Liver (tissue), 9 donors: ENCODE measurements around the gene PEAK1. TPM values are rescaled to one million over a fixed set of nuclear protein-coding genes. Genes with fewer than 3 reads are reported as not detected.

Experiments
- DNase-seq: peaks from one replicate; pipeline ENCODE4 v3.0.0-alpha.2; 2017; ENCODE audit warnings: low spot score
- H3K27ac ChIP-seq, 2 donors: one replicate each; pipeline ENCODE4 v1.7.0; 2013; ENCODE audit warnings: inconsistent platforms in 2 of 2, low read length in 2 of 2, control low read depth in 1 of 2, low read depth in 1 of 2, mild to moderate bottlenecking in 1 of 2
- H3K27me3 ChIP-seq, 4 donors: one replicate each; pipeline versions ENCODE4 v1.6.1 to v1.7.0; 2013; ENCODE audit warnings: low read length in 3 of 4, inconsistent platforms in 1 of 4, mild to moderate bottlenecking in 1 of 4, moderate library complexity in 1 of 4; ENCODE audit not compliant: control insufficient read depth in 4 of 4, insufficient read depth in 4 of 4
- H3K36me3 ChIP-seq, 4 donors: one replicate each; pipeline versions ENCODE4 v1.6.1 to v1.7.0; 2013; ENCODE audit warnings: low read length in 3 of 4, mild to moderate bottlenecking in 3 of 4, low read depth in 1 of 4, moderate library complexity in 1 of 4; ENCODE audit not compliant: control insufficient read depth in 4 of 4, insufficient read depth in 3 of 4
- H3K4me1 ChIP-seq, 4 donors: one replicate each; pipeline versions ENCODE4 v1.6.1 to v1.7.0; 2013; ENCODE audit warnings: low read length in 3 of 4, mild to moderate bottlenecking in 3 of 4, moderate library complexity in 1 of 4; ENCODE audit not compliant: control insufficient read depth in 4 of 4, insufficient read depth in 4 of 4
- H3K4me3 ChIP-seq, 3 donors: one replicate each; pipeline versions ENCODE4 v1.6.1 to v1.7.0; 2013; ENCODE audit warnings: low read length in 3 of 3, control low read depth in 1 of 3, low read depth in 1 of 3, mild to moderate bottlenecking in 1 of 3
- H3K9ac ChIP-seq, 2 donors: one replicate each; pipeline ENCODE4 v1.7.0; 2013; ENCODE audit warnings: low read length in 2 of 2, mild to moderate bottlenecking in 2 of 2, moderate library complexity in 2 of 2, control low read depth in 1 of 2, low read depth in 1 of 2
- H3K9me3 ChIP-seq, 4 donors: one replicate each; pipeline versions ENCODE4 v1.6.1 to v1.7.0; 2013; ENCODE audit warnings: low read length in 3 of 4; ENCODE audit not compliant: control insufficient read depth in 4 of 4
- ATF3 ChIP-seq: IDR thresholded peaks from 2 replicates; pipeline ENCODE4 v1.6.1; 2016; ENCODE audit warnings: antibody characterized with exemption
- EGR1 ChIP-seq, 2 donors: IDR thresholded peaks; 2 replicates each; pipeline ENCODE4 v1.6.1; 2016 to 2018; ENCODE audit warnings: antibody characterized with exemption in 2 of 2, low read depth in 2 of 2
- FOXA1 ChIP-seq: IDR thresholded peaks from 2 replicates; pipeline ENCODE4 v1.6.1; 2016; ENCODE audit warnings: antibody characterized with exemption
- FOXA2 ChIP-seq: IDR thresholded peaks from 2 replicates; pipeline ENCODE4 v1.6.1; 2016; ENCODE audit warnings: antibody characterized with exemption
- GABPA ChIP-seq, 2 donors: IDR thresholded peaks in 1 of 2; conservative IDR thresholded peaks in 1 of 2; 2 replicates each; pipeline ENCODE4 v1.6.1; 2016; ENCODE audit warnings: antibody characterized with exemption in 2 of 2, mild to moderate bottlenecking in 1 of 2, moderate library complexity in 1 of 2
- HNF4A ChIP-seq, 2 donors: conservative IDR thresholded peaks; 2 replicates each; pipeline ENCODE4 v1.6.1; 2016; ENCODE audit warnings: antibody characterized with exemption in 2 of 2, mild to moderate bottlenecking in 2 of 2
- HNF4G ChIP-seq: IDR thresholded peaks from 2 replicates; pipeline ENCODE4 v1.6.1; 2016; ENCODE audit warnings: antibody characterized with exemption
- MAX ChIP-seq: IDR thresholded peaks from 2 replicates; pipeline ENCODE4 v1.6.1; 2016; ENCODE audit warnings: antibody characterized with exemption
- NR2F2 ChIP-seq: IDR thresholded peaks from 2 replicates; pipeline ENCODE4 v1.6.1; 2016; ENCODE audit warnings: antibody characterized with exemption
- RAD21 ChIP-seq, 2 donors: IDR thresholded peaks; 2 replicates each; pipeline ENCODE4 v1.6.1; 2016; ENCODE audit warnings: antibody characterized with exemption in 2 of 2, mild to moderate bottlenecking in 2 of 2
- RXRA ChIP-seq, 2 donors: IDR thresholded peaks; 2 replicates each; pipeline ENCODE4 v1.6.1; 2017 to 2018; ENCODE audit warnings: antibody characterized with exemption in 2 of 2, mild to moderate bottlenecking in 1 of 2
- SP1 ChIP-seq: IDR thresholded peaks from 2 replicates; pipeline ENCODE4 v1.6.1; 2018; ENCODE audit warnings: antibody characterized with exemption, mild to moderate bottlenecking
- TAF1 ChIP-seq: conservative IDR thresholded peaks from 2 replicates; pipeline ENCODE4 v1.6.1; 2016; ENCODE audit warnings: antibody characterized with exemption, mild to moderate bottlenecking
- YY1 ChIP-seq: IDR thresholded peaks from 2 replicates; pipeline ENCODE4 v1.6.1; 2016; ENCODE audit warnings: antibody characterized with exemption, mild to moderate bottlenecking
- WGBS: extraction: QIAGEN DNeasy Blood & Tissue Kit; methylation state at CpG from one replicate; pipeline ENCODE4 v1.1.7; 2013; 5-methylcytosine and 5-hydroxymethylcytosine counted together
- polyA plus RNA-seq, 2 donors: library from polyadenylated mRNA; stranded (reverse) in 1 of 2; unstranded in 1 of 2; fragments of 200-250 nt in 1 of 2; fragments of >200 nt in 1 of 2; fragmentation: Nextera tagmentation in 1 of 2; extraction: Ambion mirVana in 1 of 2; gene quantifications; one replicate each; pipeline versions ENCODE4 v1.2.1 to v1.2.3, GENCODE V29; 2013 to 2015
- total RNA-seq, 2 donors: library from RNA; depleted of rRNA; stranded (reverse); fragments of >200 nt; gene quantifications; one replicate each; pipeline ENCODE4 v1.2.3, GENCODE V29; 2014
- TF ChIP-seq, protein P1 (sequence below): fragments of 150-350 bp; IDR thresholded peaks from 2 replicates; pipeline ENCODE4 v1.5.1; 2017; ENCODE audit warnings: improper control_type of control experiment, low read depth, low read length; ENCODE audit not compliant: missing input control
- TF ChIP-seq, protein P2 (sequence below): IDR thresholded peaks from 2 replicates; pipeline ENCODE4 v1.6.1; 2016; ENCODE audit warnings: antibody characterized with exemption
- TF ChIP-seq, protein P3 (sequence below): IDR thresholded peaks from 2 replicates; pipeline ENCODE4 v1.6.1; 2016; ENCODE audit warnings: antibody characterized with exemption, mild to moderate bottlenecking
- donor health status: healthy.
- donor health status: healthy.
- donor health status: healthy.
- donor health status: healthy.
- donor health status: healthy.

PEAK1 gene
- total and polyA plus RNA-seq, 4 donors, result 1.8 to 14.9 (median 5.8) TPM

DNA sequence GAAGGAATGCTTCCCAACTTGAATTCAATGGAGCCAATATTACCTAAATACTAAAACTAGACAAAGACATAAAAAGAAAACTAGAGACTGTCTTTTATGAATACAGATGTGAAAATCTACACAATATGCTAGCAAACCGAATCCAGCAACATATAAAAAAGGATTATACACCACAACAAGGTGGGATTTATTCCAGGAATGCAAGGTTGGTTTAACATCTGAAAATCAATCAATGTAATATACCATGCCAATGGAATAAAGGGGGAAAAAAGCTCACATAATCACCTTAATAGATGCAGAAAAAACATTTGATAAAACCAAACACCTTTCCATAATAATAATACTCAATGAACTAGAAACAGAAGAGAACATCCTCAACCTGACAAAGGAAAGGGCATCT lies 279.7 kb downstream of the PEAK1 start:
- no peak overlapping the region for H3K27ac ChIP-seq
- H3K4me1 ChIP-seq, result no peaks in the 10 kb centered on the region
- no peak for DNase-seq
- TF ChIP-seq HNF4A (conservative IDR thresholded peaks at IDR 0.05) (no peak), RXRA (IDR thresholded peaks at IDR 0.05) (no peak), EGR1 (IDR thresholded peaks at IDR 0.05; ENCODE audit: low read depth in 2 of 2) (no peak), ATF3 (no peak), FOXA2 (no peak), NR2F2 (no peak), SP1 (no peak), HNF4G (no peak), FOXA1 (no peak), YY1 (no peak), MAX (no peak), RAD21 (IDR thresholded peaks at IDR 0.05) (no peak), GABPA (IDR thresholded peaks at IDR 0.05 in 1 of 2, conservative IDR thresholded peaks at IDR 0.05 in 1 of 2) (no peak), TAF1 (no peak)
- TF ChIP-seq, protein P1, sequence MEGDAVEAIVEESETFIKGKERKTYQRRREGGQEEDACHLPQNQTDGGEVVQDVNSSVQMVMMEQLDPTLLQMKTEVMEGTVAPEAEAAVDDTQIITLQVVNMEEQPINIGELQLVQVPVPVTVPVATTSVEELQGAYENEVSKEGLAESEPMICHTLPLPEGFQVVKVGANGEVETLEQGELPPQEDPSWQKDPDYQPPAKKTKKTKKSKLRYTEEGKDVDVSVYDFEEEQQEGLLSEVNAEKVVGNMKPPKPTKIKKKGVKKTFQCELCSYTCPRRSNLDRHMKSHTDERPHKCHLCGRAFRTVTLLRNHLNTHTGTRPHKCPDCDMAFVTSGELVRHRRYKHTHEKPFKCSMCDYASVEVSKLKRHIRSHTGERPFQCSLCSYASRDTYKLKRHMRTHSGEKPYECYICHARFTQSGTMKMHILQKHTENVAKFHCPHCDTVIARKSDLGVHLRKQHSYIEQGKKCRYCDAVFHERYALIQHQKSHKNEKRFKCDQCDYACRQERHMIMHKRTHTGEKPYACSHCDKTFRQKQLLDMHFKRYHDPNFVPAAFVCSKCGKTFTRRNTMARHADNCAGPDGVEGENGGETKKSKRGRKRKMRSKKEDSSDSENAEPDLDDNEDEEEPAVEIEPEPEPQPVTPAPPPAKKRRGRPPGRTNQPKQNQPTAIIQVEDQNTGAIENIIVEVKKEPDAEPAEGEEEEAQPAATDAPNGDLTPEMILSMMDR, result no peak
- TF ChIP-seq, protein P2, sequence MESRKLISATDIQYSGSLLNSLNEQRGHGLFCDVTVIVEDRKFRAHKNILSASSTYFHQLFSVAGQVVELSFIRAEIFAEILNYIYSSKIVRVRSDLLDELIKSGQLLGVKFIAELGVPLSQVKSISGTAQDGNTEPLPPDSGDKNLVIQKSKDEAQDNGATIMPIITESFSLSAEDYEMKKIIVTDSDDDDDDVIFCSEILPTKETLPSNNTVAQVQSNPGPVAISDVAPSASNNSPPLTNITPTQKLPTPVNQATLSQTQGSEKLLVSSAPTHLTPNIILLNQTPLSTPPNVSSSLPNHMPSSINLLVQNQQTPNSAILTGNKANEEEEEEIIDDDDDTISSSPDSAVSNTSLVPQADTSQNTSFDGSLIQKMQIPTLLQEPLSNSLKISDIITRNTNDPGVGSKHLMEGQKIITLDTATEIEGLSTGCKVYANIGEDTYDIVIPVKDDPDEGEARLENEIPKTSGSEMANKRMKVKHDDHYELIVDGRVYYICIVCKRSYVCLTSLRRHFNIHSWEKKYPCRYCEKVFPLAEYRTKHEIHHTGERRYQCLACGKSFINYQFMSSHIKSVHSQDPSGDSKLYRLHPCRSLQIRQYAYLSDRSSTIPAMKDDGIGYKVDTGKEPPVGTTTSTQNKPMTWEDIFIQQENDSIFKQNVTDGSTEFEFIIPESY, result no peak
- TF ChIP-seq, protein P3, sequence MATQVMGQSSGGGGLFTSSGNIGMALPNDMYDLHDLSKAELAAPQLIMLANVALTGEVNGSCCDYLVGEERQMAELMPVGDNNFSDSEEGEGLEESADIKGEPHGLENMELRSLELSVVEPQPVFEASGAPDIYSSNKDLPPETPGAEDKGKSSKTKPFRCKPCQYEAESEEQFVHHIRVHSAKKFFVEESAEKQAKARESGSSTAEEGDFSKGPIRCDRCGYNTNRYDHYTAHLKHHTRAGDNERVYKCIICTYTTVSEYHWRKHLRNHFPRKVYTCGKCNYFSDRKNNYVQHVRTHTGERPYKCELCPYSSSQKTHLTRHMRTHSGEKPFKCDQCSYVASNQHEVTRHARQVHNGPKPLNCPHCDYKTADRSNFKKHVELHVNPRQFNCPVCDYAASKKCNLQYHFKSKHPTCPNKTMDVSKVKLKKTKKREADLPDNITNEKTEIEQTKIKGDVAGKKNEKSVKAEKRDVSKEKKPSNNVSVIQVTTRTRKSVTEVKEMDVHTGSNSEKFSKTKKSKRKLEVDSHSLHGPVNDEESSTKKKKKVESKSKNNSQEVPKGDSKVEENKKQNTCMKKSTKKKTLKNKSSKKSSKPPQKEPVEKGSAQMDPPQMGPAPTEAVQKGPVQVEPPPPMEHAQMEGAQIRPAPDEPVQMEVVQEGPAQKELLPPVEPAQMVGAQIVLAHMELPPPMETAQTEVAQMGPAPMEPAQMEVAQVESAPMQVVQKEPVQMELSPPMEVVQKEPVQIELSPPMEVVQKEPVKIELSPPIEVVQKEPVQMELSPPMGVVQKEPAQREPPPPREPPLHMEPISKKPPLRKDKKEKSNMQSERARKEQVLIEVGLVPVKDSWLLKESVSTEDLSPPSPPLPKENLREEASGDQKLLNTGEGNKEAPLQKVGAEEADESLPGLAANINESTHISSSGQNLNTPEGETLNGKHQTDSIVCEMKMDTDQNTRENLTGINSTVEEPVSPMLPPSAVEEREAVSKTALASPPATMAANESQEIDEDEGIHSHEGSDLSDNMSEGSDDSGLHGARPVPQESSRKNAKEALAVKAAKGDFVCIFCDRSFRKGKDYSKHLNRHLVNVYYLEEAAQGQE, result no peak
- H3K9me3 ChIP-seq, result no peaks in the 10 kb centered on the region
- H3K27me3 ChIP-seq, result no peaks in the 10 kb centered on the region
- peaks cover 0 to 4% (median 1%) of the 10 kb centered on the region in 4 donors for H3K36me3 ChIP-seq
- H3K9ac ChIP-seq, result no peak overlapping the region
- no peak overlapping the region for H3K4me3 ChIP-seq
- 91% methylated on average over 1 of the region's 1 CpG for WGBS

DNA sequence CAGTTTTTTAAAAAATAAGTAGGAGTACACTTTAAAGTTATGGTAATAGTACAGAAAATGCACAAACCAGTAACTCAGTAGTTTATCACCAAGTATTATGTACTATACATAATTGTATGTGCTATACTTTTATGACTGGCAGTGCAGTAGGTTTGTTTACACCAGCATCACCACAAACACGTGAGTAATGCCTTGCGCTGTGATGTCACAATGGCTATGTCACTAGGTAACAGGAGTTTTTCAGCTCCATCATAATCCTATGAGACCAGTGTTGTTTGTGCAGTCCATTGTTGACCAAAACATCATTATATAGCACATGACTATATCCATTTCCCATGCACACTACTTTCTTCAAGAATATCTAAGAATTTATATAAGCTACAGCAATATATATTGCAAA lies 280.6 kb downstream of the PEAK1 start:
- 98% methylated on average over 2 of the region's 2 CpGs for WGBS
- TF ChIP-seq, protein P3, result no peak
- TF ChIP-seq EGR1 (IDR thresholded peaks at IDR 0.05; ENCODE audit: low read depth in 2 of 2), result no peak
- no peak for TF ChIP-seq FOXA2
- no peak for TF ChIP-seq FOXA1
- TF ChIP-seq, protein P2, result no peak
- no peak for TF ChIP-seq SP1
- TF ChIP-seq YY1, result no peak
- TF ChIP-seq RXRA (IDR thresholded peaks at IDR 0.05), result no peak
- Histone ChIP-seq H3K4me1 (no peaks in the 10 kb centered on the region), H3K4me3 (no peak overlapping the region), H3K27me3 (no peaks in the 10 kb centered on the region), H3K9me3 (no peaks in the 10 kb centered on the region), H3K27ac (no peak overlapping the region), H3K36me3 (peaks cover 0 to 4% (median 1%) of the 10 kb centered on the region in 4 donors), H3K9ac (no peak overlapping the region)
- no peak for DNase-seq
